AG04450 (cell line): Measurements from ENCODE around the gene TAF3. TPM values are rescaled to one million over a fixed set of nuclear protein-coding genes. Genes with fewer than 3 reads are reported as not detected.

ENCODE experiments used
- CTCF ChIA-PET: fragments of 300-600, 350-600 bp; formaldehyde crosslinking; extraction: SDS; loops from one replicate; lab custom pipeline; 2022; ENCODE audit warnings: antibody characterized with exemption, inconsistent platforms; lab: Charles Lee
- POLR2A ChIA-PET: fragments of 350-600 bp; formaldehyde crosslinking; extraction: SDS; loops from one replicate; lab custom pipeline; 2021; ENCODE audit warnings: antibody characterized with exemption, inconsistent platforms; lab: Yijun Ruan, JAX
- DNase-seq: peaks from one replicate; pipeline ENCODE4 v3.0.0-alpha.2; 2011; ENCODE audit warnings: low read depth, low spot score
- H3K27ac ChIP-seq: one replicate; pipeline ENCODE4 v1.5.1; 2012; ENCODE audit warnings: low read depth, low read length, control low read depth
- H3K27me3 ChIP-seq: one replicate; pipeline ENCODE4 v1.6.0; 2012; ENCODE audit warnings: low read length; ENCODE audit not compliant: control insufficient read depth, insufficient read depth
- H3K4me3 ChIP-seq: 2 replicates; pipeline ENCODE4 v1.5.1; 2011; ENCODE audit warnings: mild to moderate bottlenecking, low read depth, low read length, control low read depth
- H3K9me3 ChIP-seq: 2 replicates; pipeline ENCODE4 v1.5.1; 2012; ENCODE audit warnings: low read length; ENCODE audit not compliant: control insufficient read depth, insufficient read depth
- polyA plus RNA-seq: library from polyadenylated mRNA; depleted of rRNA; stranded (reverse); fragments of >200 nt; gene quantifications from 2 replicates; pipeline ENCODE4 v1.2.3, GENCODE V29; 2011
- TF ChIP-seq, protein P1 (sequence below): IDR thresholded peaks from 2 replicates; pipeline ENCODE4 v1.5.1; 2011; ENCODE audit warnings: low read depth, low read length, control low read depth, inconsistent platforms

The TAF3 gene
- polyA plus RNA-seq, 1 experiment: 3.1 TPM

DNA sequence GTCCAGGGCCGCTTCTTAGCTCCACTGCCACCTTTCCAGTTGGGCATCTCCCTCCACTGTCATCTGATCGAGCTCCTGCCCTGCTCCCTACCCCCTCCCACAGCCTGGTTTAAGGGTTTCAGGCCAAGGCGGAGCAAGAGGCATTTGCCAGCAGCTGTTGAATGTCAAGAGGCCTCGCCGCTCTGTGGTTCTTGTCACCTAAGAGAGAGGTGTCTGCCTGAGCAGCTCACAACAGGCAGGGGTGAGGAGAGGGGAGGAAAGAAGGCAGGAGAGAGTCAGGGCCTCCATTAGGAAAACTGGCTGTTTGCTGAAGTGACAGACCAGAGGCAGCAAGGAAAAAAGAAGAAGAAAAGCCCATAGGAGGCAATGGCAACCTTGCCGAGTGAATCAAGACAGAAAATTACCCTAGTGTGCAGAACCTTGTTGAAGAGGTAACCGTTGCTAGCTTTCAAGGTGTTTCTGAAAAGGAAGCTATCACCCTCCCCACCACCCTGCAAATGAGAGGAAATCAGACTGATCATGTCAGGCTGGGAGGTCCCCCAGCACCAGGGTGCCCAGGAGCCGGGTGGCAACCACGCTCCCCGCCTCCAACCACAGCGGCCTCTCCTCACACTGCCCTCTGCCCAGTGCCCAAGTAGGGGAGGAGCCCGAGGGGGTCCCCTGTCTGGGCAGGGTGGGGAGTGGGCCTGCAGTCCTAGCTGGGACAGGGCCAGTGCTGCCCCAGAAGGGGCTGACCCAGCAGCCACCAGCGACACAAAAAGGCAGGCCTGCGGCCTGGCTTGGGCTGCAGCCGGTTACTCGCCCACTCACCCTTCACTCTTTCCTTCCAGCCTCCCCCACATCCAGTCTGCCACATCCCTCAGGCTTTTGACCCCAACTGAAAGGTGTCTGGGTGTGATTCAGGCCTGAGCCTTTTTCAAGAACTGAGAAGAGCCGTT lies 243.2 kb downstream of the TAF3 start:
- Histone ChIP-seq H3K4me3 (no peak overlapping the region), H3K27ac (no peak overlapping the region), H3K9me3 (no peaks in the 10 kb centered on the region; the same call in 1 of the 2 replicates), H3K27me3 (peaks cover 43% of the 10 kb centered on the region)
- no peak for DNase-seq
- POLR2A ChIA-PET: no interaction called here
- TF ChIP-seq, protein P1, sequence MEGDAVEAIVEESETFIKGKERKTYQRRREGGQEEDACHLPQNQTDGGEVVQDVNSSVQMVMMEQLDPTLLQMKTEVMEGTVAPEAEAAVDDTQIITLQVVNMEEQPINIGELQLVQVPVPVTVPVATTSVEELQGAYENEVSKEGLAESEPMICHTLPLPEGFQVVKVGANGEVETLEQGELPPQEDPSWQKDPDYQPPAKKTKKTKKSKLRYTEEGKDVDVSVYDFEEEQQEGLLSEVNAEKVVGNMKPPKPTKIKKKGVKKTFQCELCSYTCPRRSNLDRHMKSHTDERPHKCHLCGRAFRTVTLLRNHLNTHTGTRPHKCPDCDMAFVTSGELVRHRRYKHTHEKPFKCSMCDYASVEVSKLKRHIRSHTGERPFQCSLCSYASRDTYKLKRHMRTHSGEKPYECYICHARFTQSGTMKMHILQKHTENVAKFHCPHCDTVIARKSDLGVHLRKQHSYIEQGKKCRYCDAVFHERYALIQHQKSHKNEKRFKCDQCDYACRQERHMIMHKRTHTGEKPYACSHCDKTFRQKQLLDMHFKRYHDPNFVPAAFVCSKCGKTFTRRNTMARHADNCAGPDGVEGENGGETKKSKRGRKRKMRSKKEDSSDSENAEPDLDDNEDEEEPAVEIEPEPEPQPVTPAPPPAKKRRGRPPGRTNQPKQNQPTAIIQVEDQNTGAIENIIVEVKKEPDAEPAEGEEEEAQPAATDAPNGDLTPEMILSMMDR: no peak
- CTCF ChIA-PET: no interaction called here

DNA sequence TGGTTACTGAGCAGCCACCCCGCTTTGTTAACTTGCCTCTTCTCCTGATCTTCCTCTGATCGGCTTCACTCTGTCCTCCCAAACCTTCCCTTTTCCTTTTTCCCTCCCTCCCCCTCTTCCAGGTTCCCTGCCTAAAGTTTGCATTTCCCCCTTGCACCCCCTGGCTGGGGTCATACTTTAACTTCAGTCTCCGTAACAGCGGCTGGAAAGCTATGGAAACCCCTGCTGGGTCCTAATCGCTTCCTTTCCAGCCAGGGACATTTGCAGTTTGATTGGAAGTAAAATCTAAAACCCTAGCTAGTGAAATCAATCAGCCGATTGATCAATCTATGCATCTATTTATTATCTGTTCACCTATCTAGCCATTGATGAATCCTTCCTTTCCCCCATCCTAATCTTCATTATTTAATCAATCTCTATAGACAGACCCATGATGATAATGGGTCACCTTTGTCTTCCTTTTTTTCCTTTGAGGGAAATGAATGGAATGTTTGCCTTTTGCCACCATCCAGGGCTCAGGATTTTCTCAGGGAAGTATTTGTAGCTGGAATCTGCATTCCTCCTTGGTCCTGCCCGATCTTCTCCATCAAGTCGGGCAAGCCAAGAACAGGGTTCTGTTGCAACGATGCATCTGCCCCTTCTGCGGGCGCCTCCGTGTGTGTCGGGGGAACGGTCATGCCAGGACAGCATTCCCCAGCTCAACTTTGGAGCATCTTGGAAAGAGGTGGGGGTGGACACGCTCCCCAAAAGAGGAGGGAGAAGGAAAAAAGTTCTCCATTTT lies 245.0 kb downstream of the TAF3 start:
- TF ChIP-seq, protein P1: no peak
- Histone ChIP-seq H3K27ac (no peak overlapping the region), H3K9me3 (no peaks in the 10 kb centered on the region; the same call in 1 of the 2 replicates), H3K4me3 (no peak overlapping the region), H3K27me3 (peaks cover 33% of the 10 kb centered on the region)
- ChIA-PET POLR2A (no interaction called here), CTCF (interaction anchor here (0.9 kb wide), 1 partner anchor 11 kb away, joined by 6 read pairs; no protein-coding TSS in a partner anchor)
- DNase-seq: no peak

DNA sequence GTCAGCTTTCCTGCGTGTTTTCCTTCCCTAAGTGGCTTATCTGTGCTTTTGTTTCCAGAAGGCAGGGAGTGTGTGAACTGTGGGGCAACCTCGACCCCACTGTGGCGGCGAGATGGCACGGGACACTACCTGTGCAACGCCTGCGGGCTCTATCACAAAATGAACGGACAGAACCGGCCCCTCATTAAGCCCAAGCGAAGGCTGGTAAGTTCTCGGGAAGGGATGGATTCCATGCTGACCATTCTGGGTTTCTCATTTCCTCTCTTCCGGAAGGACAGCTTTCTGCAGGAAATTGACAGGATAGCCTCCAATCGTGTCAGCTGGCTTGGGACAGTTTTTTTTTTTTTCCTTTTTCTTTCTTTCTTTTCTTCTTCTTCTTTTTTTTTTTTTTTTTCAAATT lies 245.6 kb downstream of the TAF3 start:
- ChIA-PET CTCF (interaction anchor here (0.9 kb wide), 1 partner anchor 11 kb away, joined by 6 read pairs; no protein-coding TSS in a partner anchor), POLR2A (no interaction called here)
- TF ChIP-seq, protein P1: no peak
- peaks cover 31% of the 10 kb centered on the region for H3K27me3 ChIP-seq
- H3K4me3 ChIP-seq: no peak overlapping the region
- no peak for DNase-seq
- no peak overlapping the region for H3K27ac ChIP-seq
- no peaks in the 10 kb centered on the region; the same call in 1 of the 2 replicates for H3K9me3 ChIP-seq

DNA sequence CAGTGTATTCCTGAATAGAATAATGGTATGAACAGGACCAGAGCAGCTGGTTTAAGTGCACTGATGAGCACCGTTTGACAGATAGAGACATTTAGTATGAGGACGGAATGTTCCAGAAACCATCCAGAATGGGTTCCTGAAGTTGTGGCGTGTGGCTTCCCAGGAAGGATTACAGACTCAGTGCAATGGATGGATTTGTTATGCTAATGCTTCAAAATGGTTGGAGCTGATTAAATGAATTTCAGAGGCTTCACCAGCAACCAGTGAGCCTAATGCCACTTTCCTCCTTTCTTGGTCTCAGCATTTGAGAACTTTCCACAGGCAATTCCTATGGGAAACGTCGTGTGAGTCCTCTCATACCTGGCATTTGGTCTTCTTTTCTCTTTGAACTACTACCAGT lies 246.1 kb downstream of the TAF3 start:
- POLR2A ChIA-PET: no interaction called here
- no peaks in the 10 kb centered on the region; the same call in 1 of the 2 replicates for H3K9me3 ChIP-seq
- no peak overlapping the region for H3K4me3 ChIP-seq
- TF ChIP-seq, protein P1: no peak
- CTCF ChIA-PET: interaction anchor here (0.8 to 0.9 kb wide), 2 partner anchors 12 to 151 kb away, joined by 5 to 6 read pairs; no protein-coding TSS in a partner anchor
- DNase-seq: no peak
- peaks cover 28% of the 10 kb centered on the region for H3K27me3 ChIP-seq
- no peak overlapping the region for H3K27ac ChIP-seq
